ENCODE results near the gene SIM1. TPM values are rescaled to one million over a fixed set of nuclear protein-coding genes. Genes with fewer than 3 reads are reported as not detected.

The SIM1 gene
- polyA plus RNA-seq, 4 donors = 20.4 to 26.5 (median 21.5) TPM

GRCh38 chr6:100432136-100432535 is 32.6 kb downstream of the SIM1 start:
- DNase-seq (ENCODE audit: low read depth in 4 of 4, low spot score in 2 of 4) = no peak

GRCh38 chr6:100430962-100431361 is 33.8 kb downstream of the SIM1 start:
- DNase-seq (ENCODE audit: low read depth in 4 of 4, low spot score in 2 of 4) = no peak

- DNase-seq (ENCODE audit: low read depth in 4 of 4, low spot score in 2 of 4) = no peak
Observed at GRCh38 chr6:100427452-100427851, 37.3 kb downstream of the SIM1 start.

- no peak for DNase-seq (ENCODE audit: low read depth in 4 of 4, low spot score in 2 of 4)
Observed at GRCh38 chr6:100426744-100427338, 37.9 kb downstream of the SIM1 start.

- DNase-seq (ENCODE audit: low read depth in 4 of 4, low spot score in 2 of 4) = no peak
Observed at GRCh38 chr6:100426241-100426640, 38.5 kb downstream of the SIM1 start.

GRCh38 chr6:100420711-100421110 is 44.0 kb downstream of the SIM1 start:
- DNase-seq (ENCODE audit: low read depth in 4 of 4, low spot score in 2 of 4) = no peak

- no peak for DNase-seq (ENCODE audit: low read depth in 4 of 4, low spot score in 2 of 4)
Observed at GRCh38 chr6:100417036-100417435, 47.7 kb downstream of the SIM1 start.

GRCh38 chr6:100415768-100416167 is 49.0 kb downstream of the SIM1 start:
- no peak for DNase-seq (ENCODE audit: low read depth in 4 of 4, low spot score in 2 of 4)

GRCh38 chr6:100412872-100413271 is 51.8 kb downstream of the SIM1 start:
- no peak for DNase-seq (ENCODE audit: low read depth in 4 of 4, low spot score in 2 of 4)

GRCh38 chr6:100404051-100404450 is 60.7 kb downstream of the SIM1 start:
- no peak for DNase-seq (ENCODE audit: low read depth in 4 of 4, low spot score in 2 of 4)

GRCh38 chr6:100393493-100393892 is 71.2 kb downstream of the SIM1 start:
- no peak for DNase-seq (ENCODE audit: low read depth in 4 of 4, low spot score in 2 of 4)

GRCh38 chr6:100392423-100392822 is 72.3 kb downstream of the SIM1 start:
- no peak for DNase-seq (ENCODE audit: low read depth in 4 of 4, low spot score in 2 of 4)

- DNase-seq (ENCODE audit: low read depth in 4 of 4, low spot score in 2 of 4) = no peak
Observed at GRCh38 chr6:100388868-100389519, 75.7 kb downstream of the SIM1 start.

GRCh38 chr6:100382767-100383195 is 81.9 kb downstream of the SIM1 start:
- DNase-seq (ENCODE audit: low read depth in 4 of 4, low spot score in 2 of 4) = no peak

GRCh38 chr6:100382031-100382430 is 82.7 kb downstream of the SIM1 start:
- DNase-seq (ENCODE audit: low read depth in 4 of 4, low spot score in 2 of 4) = no peak

- DNase-seq (ENCODE audit: low read depth in 4 of 4, low spot score in 2 of 4) = no peak
Observed at GRCh38 chr6:100381111-100381510, 83.6 kb downstream of the SIM1 start.

GRCh38 chr6:100379386-100379785 is 85.3 kb downstream of the SIM1 start:
- no peak for DNase-seq (ENCODE audit: low read depth in 4 of 4, low spot score in 2 of 4)

GRCh38 chr6:100378576-100378975 is 86.1 kb downstream of the SIM1 start:
- DNase-seq (ENCODE audit: low read depth in 4 of 4, low spot score in 2 of 4) = no peak

- DNase-seq (ENCODE audit: low read depth in 4 of 4, low spot score in 2 of 4) = no peak
Observed at GRCh38 chr6:100376103-100376502, 88.6 kb downstream of the SIM1 start.

- no peak for DNase-seq (ENCODE audit: low read depth in 4 of 4, low spot score in 2 of 4)
Observed at GRCh38 chr6:100372326-100373091, 92.2 kb downstream of the SIM1 start.

GRCh38 chr6:100371591-100371990 is 93.1 kb downstream of the SIM1 start:
- no peak for DNase-seq (ENCODE audit: low read depth in 4 of 4, low spot score in 2 of 4)

- no peak for DNase-seq (ENCODE audit: low read depth in 4 of 4, low spot score in 2 of 4)
Observed at GRCh38 chr6:100370265-100370664, 94.5 kb downstream of the SIM1 start.

Data from left renal cortex interstitium (tissue), 4 donors.